ENCODE data around the gene CFAP92. TPM values are rescaled to one million over a fixed set of nuclear protein-coding genes. Genes with fewer than 3 reads are reported as not detected.

Gene CFAP92
- polyA plus RNA-seq, 1 experiment, result 0.10 TPM

GRCh38 chr3:129038121-129038855 is 44.4 kb upstream of the CFAP92 start:
- Histone ChIP-seq H3K4me3 (ENCODE audit: low read depth, low read length) (no peak overlapping the region), H3K27me3 (ENCODE audit: control insufficient read depth, insufficient read depth, low read length) (peaks cover 55% of the 10 kb centered on the region), H3K27ac (ENCODE audit: low read depth, low read length) (no peak overlapping the region), H3K9me3 (ENCODE audit: control insufficient read depth, insufficient read depth, low read length) (peaks cover 3% of the 10 kb centered on the region; the same call in 1 of the 2 replicates)
- no peak for DNase-seq (ENCODE audit: low read depth, low spot score)
- POLR2A ChIA-PET, result no interaction called here
- TF ChIP-seq, protein P1, sequence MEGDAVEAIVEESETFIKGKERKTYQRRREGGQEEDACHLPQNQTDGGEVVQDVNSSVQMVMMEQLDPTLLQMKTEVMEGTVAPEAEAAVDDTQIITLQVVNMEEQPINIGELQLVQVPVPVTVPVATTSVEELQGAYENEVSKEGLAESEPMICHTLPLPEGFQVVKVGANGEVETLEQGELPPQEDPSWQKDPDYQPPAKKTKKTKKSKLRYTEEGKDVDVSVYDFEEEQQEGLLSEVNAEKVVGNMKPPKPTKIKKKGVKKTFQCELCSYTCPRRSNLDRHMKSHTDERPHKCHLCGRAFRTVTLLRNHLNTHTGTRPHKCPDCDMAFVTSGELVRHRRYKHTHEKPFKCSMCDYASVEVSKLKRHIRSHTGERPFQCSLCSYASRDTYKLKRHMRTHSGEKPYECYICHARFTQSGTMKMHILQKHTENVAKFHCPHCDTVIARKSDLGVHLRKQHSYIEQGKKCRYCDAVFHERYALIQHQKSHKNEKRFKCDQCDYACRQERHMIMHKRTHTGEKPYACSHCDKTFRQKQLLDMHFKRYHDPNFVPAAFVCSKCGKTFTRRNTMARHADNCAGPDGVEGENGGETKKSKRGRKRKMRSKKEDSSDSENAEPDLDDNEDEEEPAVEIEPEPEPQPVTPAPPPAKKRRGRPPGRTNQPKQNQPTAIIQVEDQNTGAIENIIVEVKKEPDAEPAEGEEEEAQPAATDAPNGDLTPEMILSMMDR (IDR thresholded peaks at IDR 0.05; ENCODE audit: low read depth, low read length), result no peak
- CTCF ChIA-PET, result interaction anchor here (1.3 to 3.6 kb wide), 2 partner anchors 15 to 68 kb away, joined by 4 to 21 read pairs; no protein-coding TSS in a partner anchor

DNA sequence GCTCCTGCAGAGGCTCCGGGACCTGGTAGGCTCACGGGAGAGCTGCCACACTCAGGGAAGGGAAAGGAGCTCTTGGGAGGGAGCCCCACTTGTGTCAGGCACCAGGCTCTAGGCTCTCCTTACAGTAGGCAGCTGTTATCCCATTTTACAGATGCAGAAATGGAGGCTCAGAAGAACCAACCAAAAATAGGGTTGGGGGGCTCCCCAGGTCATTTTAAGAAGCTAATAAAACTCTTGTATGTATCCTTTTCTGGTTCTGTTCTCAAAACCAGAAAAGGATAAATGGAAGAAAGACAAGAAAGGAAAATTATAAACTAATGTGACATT is 43.2 kb upstream of the CFAP92 start:
- TF ChIP-seq, protein P1 (IDR thresholded peaks at IDR 0.05; ENCODE audit: low read depth, low read length), result no peak
- ChIA-PET POLR2A (no interaction called here), CTCF (interaction anchor here (1.7 to 3.6 kb wide), 2 partner anchors 16 to 67 kb away, joined by 6 to 21 read pairs; no protein-coding TSS in a partner anchor)
- H3K4me3 ChIP-seq (ENCODE audit: low read depth, low read length), result no peak overlapping the region
- H3K27ac ChIP-seq (ENCODE audit: low read depth, low read length), result no peak overlapping the region
- peaks cover 50% of the 10 kb centered on the region for H3K27me3 ChIP-seq (ENCODE audit: control insufficient read depth, insufficient read depth, low read length)
- H3K9me3 ChIP-seq (ENCODE audit: control insufficient read depth, insufficient read depth, low read length), result peaks cover 3% of the 10 kb centered on the region; the same call in 1 of the 2 replicates
- no peak for DNase-seq (ENCODE audit: low read depth, low spot score)

GRCh38 chr3:129036222-129037092 is 42.6 kb upstream of the CFAP92 start:
- Histone ChIP-seq H3K9me3 (ENCODE audit: control insufficient read depth, insufficient read depth, low read length) (peaks cover 3% of the 10 kb centered on the region; the same call in 1 of the 2 replicates), H3K4me3 (ENCODE audit: low read depth, low read length) (no peak overlapping the region), H3K27me3 (ENCODE audit: control insufficient read depth, insufficient read depth, low read length) (peaks cover 46% of the 10 kb centered on the region), H3K27ac (ENCODE audit: low read depth, low read length) (no peak overlapping the region)
- ChIA-PET POLR2A (no interaction called here), CTCF (interaction anchor here (1.7 to 3.6 kb wide), 2 partner anchors 17 to 66 kb away, joined by 6 to 21 read pairs; no protein-coding TSS in a partner anchor)
- TF ChIP-seq, protein P1 (IDR thresholded peaks at IDR 0.05; ENCODE audit: low read depth, low read length), result no peak
- no peak for DNase-seq (ENCODE audit: low read depth, low spot score)

- POLR2A ChIA-PET, result no interaction called here
- Histone ChIP-seq H3K27me3 (ENCODE audit: control insufficient read depth, insufficient read depth, low read length) (peaks cover 44% of the 10 kb centered on the region), H3K4me3 (ENCODE audit: low read depth, low read length) (no peak overlapping the region), H3K27ac (ENCODE audit: low read depth, low read length) (no peak overlapping the region), H3K9me3 (ENCODE audit: control insufficient read depth, insufficient read depth, low read length) (peaks cover 3% of the 10 kb centered on the region)
- no peak for DNase-seq (ENCODE audit: low read depth, low spot score)
- CTCF ChIA-PET, result interaction anchor here (1.7 kb wide), 1 partner anchor 65 kb away, joined by 6 read pairs; no protein-coding TSS in a partner anchor
- TF ChIP-seq, protein P1 (IDR thresholded peaks at IDR 0.05; ENCODE audit: low read depth, low read length), result no peak
Measured at GRCh38 chr3:129035360-129036221, 41.7 kb upstream of the CFAP92 start.

All from AG04450 (cell line).